Activated gamma-delta T cell treated with Interleukin-2 at 50 U/mL for 16 hours (primary cell): ENCODE results near the gene WDR37.
"Not testable (repeated sequence)": the region's sequence is repeated elsewhere in the genome, so short reads cannot be mapped to it uniquely, and the experiment has no call there.

Experiments
- DNase-seq: peaks from one replicate; pipeline ENCODE4 v3.0.0-alpha.2; 2020

Gene WDR37

DNA sequence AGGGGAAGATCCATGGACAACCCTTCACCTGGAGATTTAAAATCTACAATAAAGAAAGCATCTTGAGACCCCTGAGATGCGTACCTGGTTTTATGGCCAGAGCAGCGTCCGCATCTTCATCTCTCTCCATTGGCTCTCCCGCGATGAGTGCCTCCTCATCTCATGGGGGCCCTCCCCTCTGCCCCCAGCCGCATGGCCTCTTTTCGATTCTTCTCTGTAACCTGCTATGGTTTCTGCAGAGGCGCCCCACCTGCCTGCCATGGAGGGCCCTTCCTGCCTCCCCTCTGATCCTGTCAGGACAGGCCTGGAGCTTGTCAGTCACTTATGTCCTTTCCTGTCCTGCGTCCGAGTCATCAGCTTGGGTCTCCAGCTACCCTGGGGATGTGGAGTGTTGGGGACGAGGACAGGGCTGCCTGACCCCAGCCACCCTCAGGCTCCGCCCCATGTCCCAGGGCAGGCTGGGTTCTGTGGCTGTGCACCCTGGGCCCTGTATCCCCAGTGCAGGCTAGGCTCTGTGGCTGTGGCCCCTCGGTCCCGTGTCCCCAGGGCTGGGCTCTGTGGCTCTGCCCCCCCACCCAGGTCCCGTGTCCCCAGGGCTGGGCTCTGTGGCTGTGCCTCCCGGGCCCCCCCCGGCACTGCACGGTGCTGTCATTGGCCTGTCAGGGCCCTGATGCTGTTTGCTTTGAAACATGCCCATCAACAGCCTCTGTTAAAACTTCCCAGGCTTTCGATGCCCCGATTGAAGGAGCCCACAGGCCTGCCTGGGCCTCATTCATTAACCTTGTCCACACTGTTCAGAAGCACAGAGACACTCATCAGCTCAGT lies 99.8 kb downstream of the WDR37 start:
- DNase-seq, result no peak

GRCh38 chr10:1156616-1156886 lies 100.4 kb downstream of the WDR37 start:
- no peak for DNase-seq

- DNase-seq, result no peak
These were observed 100.9 kb downstream of the WDR37 start for GRCh38 chr10:1156921-1157614.

DNA sequence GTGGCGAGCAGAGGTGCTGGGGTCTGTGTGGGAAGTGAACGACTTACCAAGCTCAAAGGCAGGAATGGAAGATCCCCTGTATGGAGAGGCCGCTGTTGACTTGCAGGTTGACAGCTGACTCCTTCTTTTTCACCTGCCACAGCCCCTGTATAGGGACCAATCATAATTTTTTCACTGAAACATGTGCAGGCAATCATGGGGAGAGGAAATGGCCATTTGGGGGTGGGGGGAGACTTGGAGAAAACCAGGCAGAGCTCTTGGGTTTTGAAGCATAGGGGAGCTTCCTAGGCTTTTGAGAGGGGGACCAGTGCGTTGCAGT lies 101.4 kb downstream of the WDR37 start:
- DNase-seq, result no peak

DNA sequence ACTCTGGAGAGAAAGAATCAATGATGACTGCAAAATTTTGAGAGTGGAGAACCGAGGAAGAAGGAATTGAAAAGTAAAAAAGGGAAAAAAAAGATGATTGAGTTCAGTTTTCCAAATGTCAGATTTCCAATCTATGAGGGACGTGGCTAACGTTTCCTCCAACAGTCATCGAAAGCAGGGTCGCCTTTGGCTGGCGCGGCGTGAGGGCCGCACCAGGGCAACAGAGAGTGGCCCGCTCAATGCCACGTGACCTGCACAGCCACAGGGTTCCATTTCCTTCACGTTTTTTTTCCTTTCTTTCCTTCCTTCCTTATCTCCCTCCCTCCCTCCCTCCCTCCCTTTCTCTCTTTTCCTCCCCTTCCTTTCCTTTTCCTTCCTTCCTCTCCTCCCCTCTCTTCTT lies 101.9 kb downstream of the WDR37 start:
- DNase-seq, result no peak

DNA sequence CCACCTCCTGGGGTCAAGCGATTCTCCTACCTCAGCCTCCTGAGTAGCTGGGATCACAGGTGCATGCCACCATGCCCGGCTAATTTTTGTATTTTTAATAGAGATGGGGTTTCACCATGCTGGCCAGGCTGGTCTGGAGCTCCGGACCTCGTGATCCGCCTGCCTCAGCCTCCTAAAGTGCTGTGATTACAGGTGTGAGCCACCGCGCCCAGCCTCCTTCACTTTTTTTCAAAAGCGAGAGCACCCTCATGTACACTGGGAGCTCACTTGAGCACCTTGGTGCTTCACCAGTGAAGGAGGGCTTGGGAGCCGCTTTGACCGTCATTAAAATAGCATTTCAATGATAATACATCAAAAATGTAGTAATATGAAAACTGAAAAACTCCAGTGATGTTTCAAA lies 102.4 kb downstream of the WDR37 start:
- not testable (repeated sequence) for DNase-seq

- no peak for DNase-seq
These were observed 103.2 kb downstream of the WDR37 start for GRCh38 chr10:1159131-1160061.

GRCh38 chr10:1160561-1161314 lies 104.6 kb downstream of the WDR37 start:
- DNase-seq, result no peak

DNA sequence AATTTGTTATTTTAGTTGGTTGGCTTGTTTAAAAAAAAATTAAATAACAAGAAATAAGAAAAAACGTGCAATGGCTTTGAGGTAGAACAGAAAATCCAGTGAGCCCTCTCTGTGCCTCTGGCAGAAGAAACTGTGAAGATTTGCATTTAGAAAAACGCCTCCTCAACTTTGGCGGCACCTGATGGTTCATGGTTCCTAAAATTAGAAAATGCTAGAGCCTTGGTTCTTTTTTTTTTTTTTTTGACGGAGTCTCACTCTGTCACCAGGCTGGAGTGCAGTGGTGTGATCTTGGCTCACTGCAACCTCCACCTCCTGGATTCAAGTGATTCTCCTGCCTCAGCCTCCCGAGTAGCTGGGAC lies 105.1 kb downstream of the WDR37 start:
- DNase-seq, result not testable (repeated sequence)

DNA sequence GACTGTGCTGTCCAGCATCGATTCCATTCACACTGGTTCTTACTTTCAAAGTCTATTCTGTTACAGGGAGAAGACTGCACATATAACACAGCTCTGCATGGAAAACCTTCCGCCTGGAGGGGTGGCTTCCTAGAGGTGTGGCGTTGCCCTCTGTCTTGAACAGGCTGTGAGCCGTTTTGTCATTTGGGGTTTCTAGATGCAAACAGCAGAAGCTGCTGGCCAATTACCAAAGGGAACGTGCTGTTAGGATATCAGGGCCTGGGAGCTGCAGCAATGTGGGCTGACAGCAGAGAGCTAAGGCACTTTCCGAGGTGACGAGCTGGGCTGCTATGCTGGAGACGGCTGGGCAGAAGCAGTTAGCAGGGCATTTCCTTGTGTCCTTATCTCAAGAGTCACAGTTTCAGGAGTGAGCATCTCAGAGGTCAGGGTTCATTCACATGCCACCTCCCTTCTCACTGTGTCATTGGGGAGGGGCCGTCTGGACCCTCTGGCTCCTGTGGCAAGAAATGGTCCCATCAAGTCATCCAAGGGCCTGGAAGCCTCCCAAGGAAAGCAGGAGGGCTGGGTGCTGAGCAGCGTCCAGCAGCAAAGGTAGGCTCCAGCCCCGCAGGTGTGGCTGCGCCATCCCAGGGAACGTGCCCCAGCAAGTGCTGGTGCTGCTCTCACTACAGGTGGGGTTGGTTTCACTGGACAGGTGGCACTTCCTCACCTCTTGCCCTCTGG lies 106.5 kb downstream of the WDR37 start:
- DNase-seq, result no peak

- no peak for DNase-seq
These were observed 107.0 kb downstream of the WDR37 start for GRCh38 chr10:1163204-1163660.

GRCh38 chr10:1163831-1164230 lies 107.6 kb downstream of the WDR37 start:
- no peak for DNase-seq

DNA sequence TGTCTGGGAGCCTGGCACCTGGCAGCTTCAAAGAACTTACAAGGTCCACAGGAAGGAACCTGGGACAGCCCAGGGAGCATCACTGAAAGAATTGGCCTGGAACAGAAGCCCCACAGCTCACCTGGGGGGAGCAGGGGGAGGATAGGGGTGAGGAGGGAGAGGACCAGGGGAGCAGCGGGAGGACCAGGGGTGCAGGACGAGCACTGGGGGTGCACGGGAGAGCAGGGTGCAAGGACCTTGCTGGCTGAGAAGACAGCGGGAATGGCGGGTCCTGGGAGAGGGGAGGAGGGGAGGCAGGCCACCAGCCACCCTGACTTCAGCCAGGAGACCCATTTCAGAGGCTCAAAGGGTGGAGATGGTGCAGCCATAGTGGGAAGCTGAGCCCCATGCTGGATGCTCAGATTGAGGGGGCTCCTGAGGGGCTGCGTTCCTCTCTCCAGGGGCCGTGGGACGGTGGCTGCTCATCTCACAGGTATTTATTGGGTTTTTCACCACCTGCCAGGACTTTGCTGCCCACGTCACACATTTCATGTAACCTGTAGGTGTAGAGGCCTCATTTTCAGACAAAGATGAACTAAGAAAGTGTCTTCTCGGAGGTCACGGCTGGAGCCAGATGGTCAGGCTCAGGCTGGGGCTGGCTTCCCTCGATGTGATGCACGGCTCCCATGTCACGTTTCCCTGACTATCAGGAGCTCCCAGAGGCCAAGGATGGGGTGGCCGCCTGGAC lies 110.1 kb downstream of the WDR37 start:
- no peak for DNase-seq

GRCh38 chr10:1166828-1167275 lies 110.7 kb downstream of the WDR37 start:
- DNase-seq, result no peak

DNA sequence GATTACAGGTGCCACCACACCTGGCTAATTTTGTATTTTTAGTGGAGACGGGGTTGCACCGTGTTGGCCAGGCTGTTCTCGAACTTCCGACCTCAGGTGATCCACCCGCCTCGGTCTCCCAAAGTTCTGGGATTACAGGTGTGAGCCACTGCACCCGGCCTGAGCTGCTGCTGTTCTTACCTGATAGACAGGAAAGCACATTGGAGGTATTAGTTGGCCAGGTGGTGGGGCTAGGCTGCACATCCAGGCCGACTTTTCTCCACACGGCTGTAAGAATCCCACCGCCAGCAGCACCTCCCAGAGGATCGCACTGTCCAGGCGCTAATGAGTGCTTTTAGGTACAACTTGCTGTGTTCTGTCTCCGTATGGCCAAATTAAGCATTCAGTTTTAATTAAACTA lies 112.6 kb downstream of the WDR37 start:
- DNase-seq, result no peak

- no peak for DNase-seq
These were observed 113.2 kb downstream of the WDR37 start for GRCh38 chr10:1169186-1169885.

DNA sequence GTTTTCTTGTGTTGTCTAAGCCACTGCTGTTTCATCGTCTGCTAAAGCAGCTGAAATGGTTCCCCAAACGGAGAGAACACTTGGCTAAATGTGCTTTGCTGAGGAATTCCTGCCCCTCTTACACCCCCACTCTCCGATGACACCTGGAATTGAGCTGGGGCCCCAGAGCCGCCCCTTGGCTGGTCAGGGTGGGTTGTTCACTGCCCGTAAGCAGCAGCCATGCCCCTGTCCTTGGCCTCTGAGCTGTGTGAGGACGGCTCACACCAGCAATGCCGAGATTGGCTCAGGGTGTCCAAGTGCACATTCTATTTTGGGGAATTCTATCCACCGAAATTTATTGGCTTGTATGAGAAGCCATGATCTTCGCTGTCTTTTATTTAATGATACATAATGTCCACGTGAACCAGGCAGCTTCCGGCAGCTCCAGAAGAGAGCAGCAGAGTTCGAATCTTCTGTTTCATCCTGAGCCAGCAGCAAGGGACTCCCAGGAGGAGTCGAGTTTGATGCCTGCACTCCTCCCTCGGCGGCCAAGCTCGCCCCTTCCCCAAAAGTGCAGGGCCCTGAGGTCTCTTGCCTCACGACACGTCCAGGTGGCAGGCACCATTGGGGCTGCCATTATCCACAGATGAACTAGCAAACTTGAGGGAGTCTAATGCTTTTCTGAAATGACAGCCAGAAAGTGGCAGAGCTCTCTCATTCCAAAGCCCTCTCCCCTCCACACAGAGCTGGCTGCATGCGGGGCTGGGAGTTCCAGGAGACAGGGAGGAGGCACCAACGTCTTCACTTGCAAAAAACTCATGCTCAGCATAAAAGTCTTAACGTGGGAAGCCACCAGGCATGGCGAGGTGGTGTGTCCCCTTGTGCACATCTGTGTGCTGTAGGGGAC lies 114.0 kb downstream of the WDR37 start:
- no peak for DNase-seq

DNA sequence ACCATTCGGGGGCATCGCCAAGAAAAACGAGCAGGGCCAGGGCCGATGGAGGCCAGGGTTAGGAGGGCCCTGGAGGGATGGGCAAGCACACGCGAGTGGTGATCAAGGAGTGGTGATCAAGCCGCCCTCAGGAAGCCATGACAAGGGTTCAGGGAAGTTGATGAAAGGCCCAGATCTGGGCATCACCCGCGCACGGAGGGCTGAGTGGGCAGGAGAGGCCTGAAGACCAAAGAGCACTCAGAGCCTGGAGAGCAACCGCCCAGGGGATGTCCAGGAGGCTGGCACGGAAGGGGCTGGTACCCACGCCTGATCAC lies 114.6 kb downstream of the WDR37 start:
- DNase-seq, result no peak

- DNase-seq, result no peak
These were observed 115.0 kb downstream of the WDR37 start for GRCh38 chr10:1171182-1171581.

DNA sequence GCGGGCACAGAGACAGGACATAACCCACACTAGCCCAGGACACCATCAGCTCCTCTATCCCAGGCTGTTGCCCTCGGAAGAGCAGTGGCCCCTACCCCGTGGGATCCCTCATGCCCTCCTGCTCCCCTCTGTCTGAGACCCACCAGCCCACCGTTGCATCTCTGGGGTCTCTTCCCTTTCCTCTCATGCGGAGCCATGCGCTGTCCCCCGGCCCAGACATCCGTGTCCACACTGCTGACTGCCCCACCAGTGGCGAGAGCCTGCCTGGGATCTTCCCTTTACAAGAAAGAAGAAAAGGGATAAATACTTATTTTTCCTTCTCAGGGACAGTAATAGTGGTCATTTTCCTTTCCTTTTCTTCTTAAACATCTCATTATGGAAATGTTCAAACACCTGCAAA lies 115.4 kb downstream of the WDR37 start:
- DNase-seq, result no peak
